ENCODE results near the gene PNPLA3.

The PNPLA3 gene

DNA sequence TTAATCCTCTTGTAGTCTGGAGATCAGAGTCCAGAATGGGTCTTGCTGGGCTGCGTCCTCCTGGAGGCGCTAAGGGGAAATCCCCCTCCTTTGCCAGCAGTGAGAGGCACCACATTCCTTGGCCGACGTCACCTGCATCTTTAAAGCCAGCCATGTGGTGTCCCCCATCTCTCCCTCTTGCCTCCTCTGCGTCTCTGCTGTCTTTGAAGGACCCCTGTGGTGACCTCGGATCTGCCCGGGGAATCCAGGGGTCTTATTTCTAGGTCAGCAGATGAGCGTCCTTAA is 73.3 kb downstream of the PNPLA3 start:
- Histone ChIP-seq H3K4me3 (ENCODE audit: insufficient read depth, low read depth, low read length, poor library complexity, severe bottlenecking) (no peak overlapping the region), H3K4me1 (ENCODE audit: control insufficient read depth, insufficient read depth, low read length, poor library complexity, severe bottlenecking) (peaks cover 5% of the 10 kb centered on the region), H3K27ac (ENCODE audit: insufficient read depth, low read length, poor library complexity, severe bottlenecking) (no peak overlapping the region), H3K27me3 (replicated peaks; ENCODE audit: control insufficient read depth, insufficient read depth, low read length, poor library complexity, severe bottlenecking) (no peaks in the 10 kb centered on the region), H3K36me3 (ENCODE audit: control insufficient read depth, insufficient read depth, low read length) (peaks cover 15% of the 10 kb centered on the region), H3K9me3 (ENCODE audit: control insufficient read depth, low read length) (no peaks in the 10 kb centered on the region)
- no peak for DNase-seq
